Stimulated activated CD4-positive, alpha-beta T cell treated with anti-CD3 and anti-CD28 coated beads, Interleukin-1b, Interleukin-23, amount 100 ng/mL, for 4 hours (primary cell): ENCODE results near the gene NTM.

Experiments used
- DNase-seq, 2 donors: peaks; one replicate each; pipeline ENCODE4 v3.0.0-alpha.2; 2020; ENCODE audit warnings: low read depth in 2 of 2

The NTM gene

DNA sequence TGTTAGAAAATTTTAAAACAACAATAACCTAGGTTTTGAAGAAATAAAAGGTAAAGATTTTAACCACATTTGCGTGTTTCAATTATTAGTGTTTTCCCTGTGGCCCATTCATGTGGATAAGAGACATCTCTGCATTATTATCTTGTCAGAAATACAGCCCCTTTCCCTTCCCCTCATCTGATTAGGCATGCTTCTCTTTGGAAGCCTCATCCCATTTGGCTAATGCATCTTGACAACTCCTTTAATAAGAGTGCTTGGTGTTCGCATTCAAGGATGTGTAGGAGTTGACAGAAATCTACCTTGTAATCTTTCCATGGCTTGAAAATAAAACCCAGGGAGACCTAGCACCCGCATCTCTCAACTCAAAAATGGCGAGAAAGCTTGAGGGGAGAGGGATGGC, 635.5 kb downstream of the NTM start:
- DNase-seq, result no peak

DNA sequence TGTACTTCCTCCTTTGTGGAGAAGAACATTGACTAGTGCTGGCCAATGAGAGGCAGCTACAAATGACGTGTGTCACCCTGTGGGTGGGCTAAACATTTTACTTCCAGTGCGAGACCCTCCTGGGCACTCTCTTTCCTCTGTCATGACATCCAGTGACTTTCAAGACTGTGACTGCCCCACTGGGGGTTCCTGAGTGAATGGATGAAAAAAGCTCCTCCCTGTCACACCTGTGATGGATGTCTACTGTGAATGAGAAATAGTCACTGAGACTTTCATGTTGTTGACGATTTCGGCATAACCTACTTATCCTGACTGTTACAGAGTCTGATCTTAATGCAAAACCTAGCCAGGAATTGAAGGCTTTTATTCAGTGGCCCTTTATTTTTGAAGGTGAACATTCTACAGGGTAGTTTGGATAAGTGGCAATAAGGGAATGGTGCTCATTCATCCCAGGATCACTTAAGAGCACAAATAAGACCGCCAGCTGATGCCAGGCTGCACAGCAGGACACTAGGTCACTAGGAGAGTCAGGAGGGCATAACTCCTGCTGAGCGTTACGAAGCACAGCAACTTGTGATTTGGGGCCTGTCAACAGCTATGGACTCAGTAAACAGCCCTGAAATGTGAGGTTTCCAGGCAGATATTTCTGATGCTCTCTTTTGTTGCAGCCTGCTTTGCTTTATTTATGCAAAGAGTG, 636.6 kb downstream of the NTM start:
- no peak for DNase-seq

DNA sequence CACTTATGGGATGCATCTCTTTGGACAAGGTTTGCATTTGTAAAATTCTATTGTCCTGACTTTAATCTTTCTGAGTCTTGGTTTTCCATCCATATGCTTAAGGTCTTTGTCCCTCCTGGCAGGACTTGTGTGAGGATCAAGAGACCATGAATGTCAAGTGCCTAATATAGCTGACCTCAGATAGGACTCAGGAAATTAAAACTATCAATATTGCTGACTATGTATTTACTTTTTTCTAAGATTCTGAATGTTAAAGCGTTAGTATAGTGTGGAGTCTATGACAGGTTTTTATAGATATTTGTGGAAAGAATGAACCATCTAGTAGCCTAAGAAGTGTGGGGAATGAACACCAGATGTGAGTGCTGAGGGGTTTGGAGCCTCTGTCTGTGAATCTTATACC, 637.8 kb downstream of the NTM start:
- DNase-seq, result no peak

DNA sequence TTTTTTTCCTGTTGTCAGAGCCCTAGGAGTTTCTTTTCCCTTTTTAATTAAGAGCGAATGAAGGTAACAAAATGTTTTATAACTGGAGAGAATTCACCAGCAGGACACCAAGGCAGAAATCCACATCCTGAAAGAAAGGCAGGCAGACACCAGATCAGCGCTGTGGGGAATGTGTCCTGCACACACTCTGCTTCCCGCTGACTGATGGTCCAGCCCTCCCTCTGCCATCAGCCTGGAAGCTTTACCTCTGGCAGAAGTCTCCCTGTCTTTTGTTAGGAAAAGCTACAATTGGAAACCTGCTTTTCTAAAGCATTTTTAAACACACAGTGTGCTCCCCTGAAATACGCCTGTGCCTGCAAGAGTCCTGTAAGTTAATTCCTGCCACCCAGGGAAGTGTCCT, 638.5 kb downstream of the NTM start:
- DNase-seq, result no peak

DNA sequence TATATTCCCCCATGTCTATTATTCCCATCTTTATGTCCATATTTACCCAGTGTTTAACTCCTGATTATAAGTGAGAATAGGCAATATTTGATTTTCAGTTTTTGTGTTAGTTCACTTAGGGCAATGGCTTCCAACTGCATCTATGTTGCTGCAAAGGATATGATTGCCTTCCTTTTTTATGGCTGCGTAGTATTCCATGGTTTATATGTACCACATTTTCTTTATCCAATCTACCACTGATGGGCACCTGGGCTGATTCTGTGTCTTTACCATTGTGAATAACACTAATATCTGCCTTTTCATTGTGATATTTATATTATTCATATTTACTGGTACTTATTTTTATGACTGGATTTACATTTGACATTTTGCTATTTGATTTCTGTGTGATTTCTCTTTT, 649.6 kb downstream of the NTM start:
- no peak for DNase-seq

DNA sequence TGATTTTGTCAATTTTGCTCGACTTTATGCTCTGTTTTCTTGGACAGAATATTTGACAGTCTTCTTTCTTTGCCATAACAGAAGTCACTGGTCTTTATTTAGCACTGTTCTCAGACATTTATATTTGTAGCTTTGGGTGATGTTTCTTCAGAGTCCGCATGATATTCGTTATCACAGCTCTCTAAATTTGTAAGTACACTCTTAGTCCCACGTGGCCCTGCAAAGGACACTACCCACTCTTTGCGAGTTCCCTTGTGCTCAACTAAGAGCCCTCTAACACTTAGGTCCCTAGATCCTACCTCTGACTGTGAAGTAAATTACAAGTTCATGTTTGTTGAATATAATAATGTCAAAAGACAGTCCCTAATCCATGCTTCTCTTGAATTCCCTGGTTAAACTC, 651.9 kb downstream of the NTM start:
- no peak for DNase-seq

DNA sequence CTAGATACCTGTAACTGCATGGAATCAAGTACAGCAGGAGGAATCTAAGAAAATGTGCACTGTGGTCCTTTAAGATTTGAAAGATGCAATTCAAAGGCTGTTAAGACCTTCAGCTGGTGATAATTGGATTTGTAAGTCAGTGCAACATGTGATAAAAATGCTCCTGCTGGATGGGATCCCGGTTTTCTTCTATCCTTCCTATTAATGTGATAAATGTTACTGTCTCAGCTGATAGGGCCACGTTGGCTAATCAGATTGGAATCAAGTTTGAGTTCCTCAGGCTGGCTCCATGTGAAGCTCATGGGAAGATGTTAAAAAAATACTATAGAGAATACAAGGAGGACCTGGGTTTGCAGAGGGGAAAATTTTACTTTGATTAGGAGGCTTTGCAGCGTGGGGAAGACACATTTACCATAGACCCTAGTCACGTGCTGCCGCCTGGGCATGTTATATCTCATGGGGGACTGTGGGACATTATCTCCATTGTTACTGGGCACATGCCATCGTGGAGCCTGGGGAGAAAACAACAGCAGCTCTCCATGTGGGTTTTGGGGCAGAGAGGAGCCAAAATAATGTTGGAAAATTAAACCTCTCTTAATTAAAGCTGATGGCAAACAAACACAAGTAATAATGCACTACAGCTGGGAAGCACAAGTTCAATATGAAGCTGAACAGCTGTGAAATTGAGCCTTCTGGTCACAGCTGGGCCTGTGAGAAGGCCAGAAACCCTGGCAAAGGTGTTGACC, 652.5 kb downstream of the NTM start:
- no peak for DNase-seq

DNA sequence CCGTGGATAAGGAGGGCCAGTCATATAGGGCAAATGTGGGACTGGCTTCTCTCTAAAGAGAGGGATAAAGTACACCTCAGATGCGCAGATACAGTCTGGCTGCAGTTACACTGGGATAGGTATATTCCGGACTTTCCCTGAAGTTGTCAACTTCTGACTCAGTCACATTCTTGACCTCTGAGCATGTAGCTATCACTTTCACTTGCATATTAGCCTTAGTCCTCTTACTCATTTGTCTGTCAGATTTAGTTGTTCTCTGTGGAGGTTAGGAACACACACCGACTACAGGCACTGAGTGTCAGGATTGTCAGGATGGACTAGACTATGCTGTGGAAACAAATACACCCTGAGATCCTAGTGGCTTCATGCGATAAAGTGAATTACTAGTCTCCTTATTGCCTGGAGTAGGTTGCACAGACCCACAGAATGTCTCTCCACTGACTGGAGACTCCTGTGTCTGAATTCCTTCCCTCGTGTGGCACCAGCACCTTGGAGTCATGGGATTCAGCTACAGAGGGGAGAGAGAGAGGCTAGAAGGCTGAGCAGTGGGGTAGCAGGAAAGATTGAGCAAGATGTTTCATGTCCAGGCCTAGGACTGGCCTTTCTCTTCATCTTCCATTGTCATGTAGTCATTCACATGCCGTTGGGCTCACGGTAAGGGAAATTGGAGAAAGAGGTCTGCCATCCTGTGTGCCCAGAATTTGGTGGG, 654.3 kb downstream of the NTM start:
- DNase-seq, result no peak

DNA sequence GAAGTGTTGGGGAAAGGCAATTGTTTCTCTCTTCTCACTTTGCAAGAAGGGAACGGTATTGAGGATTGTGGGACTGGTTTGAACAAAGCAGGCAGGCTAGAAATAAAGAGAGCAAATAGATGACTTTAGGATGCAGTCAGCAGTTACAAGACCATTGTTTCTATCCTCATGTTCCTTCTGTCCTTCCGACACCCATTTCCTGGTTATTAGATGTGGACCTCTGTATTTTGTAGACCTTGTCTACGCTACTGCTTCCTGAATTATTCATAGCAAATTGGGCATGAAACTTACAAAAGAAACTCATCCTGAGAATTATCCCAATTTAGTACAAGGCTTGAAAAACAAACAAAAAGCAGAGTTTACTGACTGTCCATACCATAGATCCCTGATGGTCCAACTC, 656.3 kb downstream of the NTM start:
- DNase-seq, result no peak

DNA sequence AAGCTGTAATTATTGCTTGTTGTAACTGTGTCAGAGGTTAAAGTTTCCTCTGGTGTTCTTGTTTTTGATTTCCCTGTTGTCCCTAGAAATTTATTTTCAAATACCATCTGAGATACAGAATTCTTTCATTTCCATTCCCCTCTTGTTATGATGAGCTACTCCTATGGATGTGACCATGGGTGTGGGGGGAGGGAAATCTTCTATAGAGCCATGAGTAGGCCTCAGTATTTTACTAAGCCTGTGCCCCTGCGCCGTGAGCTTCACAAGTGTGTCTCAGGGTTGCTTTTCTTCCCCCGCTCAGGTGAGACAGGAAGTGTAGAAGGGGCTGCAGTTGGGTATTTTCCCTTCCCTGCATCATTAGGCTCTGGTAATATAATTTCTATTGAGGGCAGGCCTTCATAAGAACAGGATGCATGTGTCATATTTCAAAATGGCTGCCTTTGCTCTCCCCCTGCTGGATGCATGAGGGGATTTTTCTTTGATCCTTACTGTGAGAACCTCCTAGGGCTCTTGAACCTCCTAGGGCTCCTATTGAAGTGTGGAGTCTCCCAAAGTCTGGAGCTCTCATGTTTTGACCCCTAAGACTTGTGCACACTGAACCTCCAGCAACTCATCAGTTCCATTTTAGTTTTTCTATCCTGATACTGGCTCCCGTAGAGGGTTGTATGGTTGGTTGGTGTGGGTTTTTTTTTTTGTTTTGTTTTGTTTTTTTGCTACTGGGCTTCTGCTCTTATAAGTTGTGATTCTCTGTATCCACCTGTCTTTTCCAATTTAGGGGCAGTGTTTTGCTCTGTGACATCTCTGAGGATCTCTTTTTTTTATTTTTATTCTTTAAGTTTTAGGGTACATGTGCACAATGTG, 658.2 kb downstream of the NTM start:
- DNase-seq, result no peak

DNA sequence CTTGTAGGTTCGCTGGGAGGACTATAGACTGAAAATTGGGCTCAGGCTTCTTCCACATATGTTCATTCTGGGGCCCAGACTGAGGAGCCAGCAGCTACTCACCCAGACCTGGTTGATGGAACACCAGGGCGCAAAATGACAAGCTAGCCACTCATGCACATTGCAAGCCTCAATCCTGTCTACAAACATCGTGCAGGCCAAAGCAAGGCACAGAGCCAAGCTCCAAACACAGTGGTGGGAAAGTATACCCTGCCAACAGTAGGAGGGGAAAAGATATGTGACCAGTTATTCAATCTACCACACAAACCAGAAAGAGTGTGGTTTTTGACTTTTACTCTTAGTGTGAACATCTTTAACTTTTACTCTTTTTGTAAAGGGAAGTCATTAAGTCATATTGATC, 660.5 kb downstream of the NTM start:
- no peak for DNase-seq

DNA sequence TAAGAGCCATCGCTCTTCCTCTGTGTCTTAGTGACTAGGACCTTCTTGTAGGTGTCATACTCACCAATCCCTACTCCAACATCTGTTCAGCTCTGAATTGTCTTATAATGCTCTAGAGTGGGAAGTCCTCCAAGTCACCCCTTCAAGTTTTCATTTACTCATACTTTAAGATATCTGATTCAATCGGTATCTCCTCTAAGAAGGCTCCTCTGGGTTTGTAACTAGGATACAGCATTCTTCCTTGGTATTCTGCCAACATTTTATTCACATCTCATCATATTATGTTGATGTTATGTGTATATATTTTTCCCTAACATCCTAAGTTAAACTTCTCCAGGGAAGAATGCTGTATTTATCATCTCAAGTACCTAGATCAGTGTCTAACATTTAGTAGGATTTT, 662.1 kb downstream of the NTM start:
- DNase-seq, result no peak

DNA sequence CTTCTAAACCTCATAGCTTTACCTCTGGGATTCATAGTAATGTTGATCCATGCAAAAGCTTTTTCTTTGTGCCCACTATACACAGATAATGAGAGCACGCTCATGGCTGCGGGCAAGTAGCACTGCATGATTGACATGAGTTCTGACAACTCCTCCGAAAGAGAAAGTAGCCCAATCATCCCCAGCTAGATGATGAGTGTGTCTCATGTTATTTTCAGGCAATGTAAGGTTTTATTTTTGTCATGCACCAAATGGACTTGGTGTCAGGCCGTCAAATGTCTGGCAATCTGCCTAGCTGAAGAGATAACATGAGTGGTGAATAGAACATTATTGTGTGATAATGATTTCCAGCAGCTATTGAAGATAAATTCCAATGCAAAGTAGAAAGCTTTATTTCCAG, 662.6 kb downstream of the NTM start:
- no peak for DNase-seq

DNA sequence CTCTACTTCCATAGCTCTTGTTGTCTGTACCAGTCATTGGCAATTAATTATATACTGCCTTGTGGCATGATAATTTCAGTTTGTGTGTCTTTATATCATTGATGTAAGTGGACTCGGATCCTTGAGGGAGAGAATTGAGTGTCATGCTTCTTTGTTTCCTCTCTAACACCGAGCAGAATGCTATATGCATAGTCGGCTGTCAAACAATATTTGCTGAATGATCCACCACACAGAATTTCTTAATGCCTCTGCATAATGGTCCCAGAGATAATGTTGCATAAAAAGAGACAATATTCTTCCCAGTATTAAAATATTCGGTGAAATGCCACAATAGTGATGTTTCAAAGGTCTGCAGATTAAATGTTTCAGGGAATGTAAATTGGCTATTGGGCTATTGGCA, 664.8 kb downstream of the NTM start:
- DNase-seq, result no peak

DNA sequence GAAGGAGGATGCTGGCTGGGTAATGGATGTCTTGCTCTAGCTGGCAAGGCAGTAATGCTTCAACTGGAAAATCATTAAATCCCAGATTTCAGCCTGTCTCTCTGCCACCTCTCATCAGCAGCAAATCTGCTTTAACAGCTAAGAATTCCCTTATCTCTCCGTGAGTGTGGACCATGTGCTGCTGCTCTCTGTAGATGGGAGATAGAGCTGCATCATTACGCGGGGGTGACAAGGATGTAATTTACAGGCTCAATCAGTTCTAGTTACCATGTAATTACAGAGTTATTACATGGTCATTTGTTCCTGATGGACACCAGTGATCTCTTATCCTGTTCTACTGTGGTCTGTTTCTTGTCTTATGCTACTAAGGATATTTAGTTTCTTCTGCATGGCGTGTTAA, 665.4 kb downstream of the NTM start:
- no peak for DNase-seq

DNA sequence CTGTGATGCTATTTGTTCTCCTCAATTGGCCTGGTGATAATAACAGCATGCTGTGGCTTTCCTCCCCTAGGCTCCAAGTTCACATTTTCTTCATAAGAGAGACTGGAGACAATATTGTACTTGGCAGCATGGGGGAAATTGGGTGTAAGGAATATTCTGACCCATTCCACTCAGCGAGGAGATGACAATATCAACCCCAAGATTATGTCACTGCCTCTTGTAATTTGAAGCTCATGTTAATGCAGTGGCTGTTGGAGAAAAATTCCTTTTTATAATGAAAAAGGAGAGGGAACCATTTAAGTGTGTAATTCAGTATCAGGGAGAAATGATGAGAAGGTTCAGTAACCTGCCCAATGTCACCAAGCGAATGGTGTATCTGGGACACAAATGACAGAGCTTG, 665.8 kb downstream of the NTM start:
- DNase-seq, result no peak

DNA sequence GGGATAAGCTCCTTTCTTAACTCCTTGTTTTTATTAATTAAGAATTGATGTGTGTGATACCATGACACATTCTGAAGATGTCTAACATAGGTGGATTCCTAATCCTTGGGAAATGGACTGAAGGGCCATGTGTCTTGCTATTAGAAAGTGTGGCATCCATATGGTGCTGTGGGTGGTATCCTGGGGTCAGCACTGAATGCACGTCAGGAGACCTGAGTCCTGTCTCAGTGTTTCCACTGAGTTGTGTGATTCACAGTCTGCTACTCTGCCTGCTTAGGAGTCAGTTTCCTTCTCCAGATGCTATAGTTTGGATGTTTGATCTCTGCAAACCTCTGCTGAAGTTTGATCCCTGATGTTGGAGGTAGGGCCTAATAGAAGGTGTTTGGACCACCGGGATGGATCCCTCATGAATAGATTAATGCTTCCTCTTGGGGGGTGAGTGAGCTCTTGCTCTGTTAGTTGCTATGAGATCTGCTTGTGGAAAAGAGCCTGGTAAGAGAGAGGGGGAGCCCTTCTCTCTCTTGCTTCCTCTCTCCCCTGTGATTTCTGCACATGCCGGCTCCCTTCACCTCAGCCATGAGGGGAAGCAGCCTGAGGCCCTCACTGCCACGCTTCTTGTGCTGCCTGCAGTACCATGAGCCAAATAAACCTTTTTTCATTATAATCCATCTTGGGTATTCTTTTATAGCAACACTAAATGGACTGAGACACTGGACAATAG, 666.5 kb downstream of the NTM start:
- DNase-seq, result no peak

DNA sequence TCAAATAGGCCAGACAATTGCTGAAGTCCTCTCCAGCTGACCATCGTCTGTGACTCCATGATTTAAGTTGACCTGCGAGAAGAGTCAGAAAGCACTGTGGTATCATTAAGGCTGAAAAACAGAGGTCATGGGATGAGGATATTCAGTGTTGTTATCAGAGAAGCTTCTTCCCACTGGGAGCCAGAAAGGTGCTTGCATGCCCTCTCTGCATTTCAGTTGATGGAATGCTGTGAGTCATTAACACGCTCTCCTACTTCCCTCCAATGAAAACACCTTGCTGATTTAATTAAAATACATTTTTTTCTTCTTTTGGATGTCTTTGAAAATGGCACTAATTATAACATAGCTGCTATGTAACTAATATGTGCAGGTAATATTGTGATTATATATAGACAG, 667.0 kb downstream of the NTM start:
- DNase-seq, result no peak

DNA sequence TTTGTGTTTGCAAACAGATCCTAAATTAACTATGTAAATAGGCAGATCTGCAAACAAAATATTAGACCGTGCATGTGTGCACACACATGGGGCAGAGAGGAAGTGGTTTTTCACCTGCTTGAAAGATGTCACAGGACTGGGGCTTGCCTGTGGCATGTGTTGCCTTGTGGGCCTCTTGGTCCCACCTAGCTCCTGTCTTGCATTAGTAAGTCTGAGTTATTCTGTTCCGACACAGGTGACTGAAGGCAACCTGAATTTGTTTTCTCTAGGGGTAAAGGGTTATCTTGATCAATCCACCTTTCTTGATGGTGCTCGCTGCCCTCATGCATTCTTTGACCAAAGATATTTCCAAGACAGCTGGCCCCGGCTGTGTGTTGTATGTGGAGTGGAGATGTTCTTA, 667.5 kb downstream of the NTM start:
- DNase-seq, result no peak

DNA sequence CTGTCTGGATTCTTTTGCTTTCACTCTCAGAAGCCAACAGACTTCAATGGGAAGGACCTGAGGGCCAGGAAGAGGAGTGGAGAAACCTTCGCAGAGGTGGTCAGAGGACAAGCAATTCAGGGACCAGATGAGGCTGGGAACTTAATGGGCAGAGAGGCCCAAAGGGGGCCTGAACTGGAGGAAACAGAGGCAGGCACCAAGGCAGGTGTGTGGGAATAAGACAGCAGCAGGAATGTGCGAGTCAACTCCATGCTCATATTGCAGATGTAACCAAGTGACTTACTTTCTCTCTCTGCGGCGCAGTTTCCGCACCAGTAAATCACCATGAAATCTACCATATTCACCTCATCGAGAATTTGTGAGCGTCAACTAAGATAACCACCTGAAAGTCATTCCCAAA, 669.1 kb downstream of the NTM start:
- DNase-seq, result no peak

DNA sequence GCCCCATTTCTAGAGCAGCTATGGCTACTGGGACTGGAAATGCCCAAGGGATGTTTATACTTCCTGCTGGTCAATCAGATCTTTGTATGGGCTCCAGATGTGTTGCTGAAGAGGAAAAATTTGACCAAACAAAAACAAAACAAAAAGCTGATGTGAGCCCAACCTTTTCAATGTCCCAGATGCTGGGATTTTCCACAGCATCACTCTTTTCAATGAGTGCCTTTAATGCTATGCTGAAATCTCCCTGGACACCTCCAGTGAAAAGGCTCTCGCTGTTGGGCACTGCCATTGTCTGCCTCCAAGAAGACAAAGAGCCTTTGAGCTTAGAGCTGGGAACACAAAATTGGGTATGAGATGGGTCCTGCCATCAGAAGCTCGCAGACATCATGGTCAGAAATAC, 671.9 kb downstream of the NTM start:
- DNase-seq, result no peak

DNA sequence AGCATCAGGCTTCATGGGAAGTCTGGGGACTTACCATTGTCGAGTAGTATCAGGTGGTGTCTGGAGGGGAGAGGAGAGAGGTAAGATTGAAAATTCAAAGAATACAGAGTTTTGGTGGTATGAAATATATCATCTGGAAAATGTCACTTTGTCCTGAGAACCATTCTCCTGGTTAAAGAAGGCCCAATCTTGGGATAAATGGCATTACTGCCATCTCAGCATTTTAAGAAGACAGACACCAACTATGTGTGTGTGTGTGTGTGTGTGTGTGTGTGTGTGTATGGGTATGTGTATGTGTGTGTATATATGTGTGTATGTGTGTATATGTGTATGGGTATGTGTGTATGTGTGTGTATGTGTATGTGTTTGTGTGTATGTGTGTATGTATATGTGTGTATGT, 673.3 kb downstream of the NTM start:
- DNase-seq, result no peak
